ENCODE results near the gene C16orf89. TPM values are rescaled to one million over a fixed set of nuclear protein-coding genes. Genes with fewer than 3 reads are reported as not detected.
"Not testable (repeated sequence)": the region's sequence is repeated elsewhere in the genome, so short reads cannot be mapped to it uniquely, and the experiment has no call there.

Gene C16orf89
- not detected for total RNA-seq

GRCh38 chr16:5065813-5066212 lies at the start of gene C16orf89:
Gene C16orf89, minus strand, starts transcription at chr16:5065956. Its CDS starts 48 bp downstream, at chr16:5065908.
- Mint-ChIP-seq H3K4me3 (no peak within 1 kb of the TSS), H3K9me3 (no peaks in the 10 kb centered on the region), H3K36me3 (ENCODE audit: low read depth) (no peaks in the 10 kb centered on the region), H3K27me3 (no peaks in the 10 kb centered on the region), H3K27ac (no peak within 1 kb of the TSS), H3K4me1 (peaks cover 2% of the 10 kb centered on the region)
- CTCF ChIA-PET = no interaction called here
- DNase-seq = no peak
- POLR2A ChIA-PET = no interaction called here

GRCh38 chr16:5110933-5111332 lies 45.2 kb upstream of the C16orf89 start:
- POLR2A ChIA-PET; H3K36me3 Mint-ChIP-seq (ENCODE audit: low read depth); H3K9me3 Mint-ChIP-seq; H3K27ac Mint-ChIP-seq; CTCF ChIA-PET; DNase-seq; H3K27me3 Mint-ChIP-seq; H3K4me3 Mint-ChIP-seq; H3K4me1 Mint-ChIP-seq: not testable (repeated sequence)

GRCh38 chr16:5108505-5109158 lies 42.9 kb upstream of the C16orf89 start:
- no peak for DNase-seq
- H3K4me3 Mint-ChIP-seq = no peak overlapping the region
- H3K27me3 Mint-ChIP-seq = peaks cover 3% of the 10 kb centered on the region
- no peaks in the 10 kb centered on the region for H3K9me3 Mint-ChIP-seq
- ChIA-PET CTCF (no interaction called here), POLR2A (no interaction called here)
- H3K36me3 Mint-ChIP-seq (ENCODE audit: low read depth) = no peaks in the 10 kb centered on the region
- no peak overlapping the region for H3K27ac Mint-ChIP-seq
- H3K4me1 Mint-ChIP-seq = no peaks in the 10 kb centered on the region

- H3K4me1 Mint-ChIP-seq; DNase-seq; H3K36me3 Mint-ChIP-seq (ENCODE audit: low read depth); CTCF ChIA-PET; H3K27ac Mint-ChIP-seq; H3K9me3 Mint-ChIP-seq; H3K4me3 Mint-ChIP-seq; H3K27me3 Mint-ChIP-seq; POLR2A ChIA-PET: not testable (repeated sequence)
Observed at GRCh38 chr16:5105039-5105438, 39.3 kb upstream of the C16orf89 start.

- H3K4me3 Mint-ChIP-seq; H3K27ac Mint-ChIP-seq; POLR2A ChIA-PET; CTCF ChIA-PET; DNase-seq; H3K4me1 Mint-ChIP-seq; H3K9me3 Mint-ChIP-seq; H3K36me3 Mint-ChIP-seq (ENCODE audit: low read depth): not testable (repeated sequence)
- H3K27me3 Mint-ChIP-seq = peaks cover 10% of the 10 kb centered on the region
Observed at GRCh38 chr16:5103296-5104032, 37.7 kb upstream of the C16orf89 start.

- DNase-seq; H3K9me3 Mint-ChIP-seq; CTCF ChIA-PET; H3K27ac Mint-ChIP-seq; H3K36me3 Mint-ChIP-seq (ENCODE audit: low read depth): not testable (repeated sequence)
- peak overlapping the region; percentile 82 for H3K4me3 Mint-ChIP-seq
- POLR2A ChIA-PET = interaction anchor here (1.4 kb wide), 1 partner anchor 27 kb away, joined by 7 read pairs; the partner anchor contains the start of gene ALG1
- H3K4me1 Mint-ChIP-seq = peaks cover 24% of the 10 kb centered on the region
- H3K27me3 Mint-ChIP-seq = peaks cover 10% of the 10 kb centered on the region
Observed at GRCh38 chr16:5099174-5099573, 33.4 kb upstream of the C16orf89 start.

GRCh38 chr16:5098221-5099159 lies 32.7 kb upstream of the C16orf89 start:
- H3K4me3 Mint-ChIP-seq = peak overlapping the region; percentile 82
- not testable (repeated sequence) for H3K36me3 Mint-ChIP-seq (ENCODE audit: low read depth); H3K9me3 Mint-ChIP-seq
- H3K4me1 Mint-ChIP-seq = peaks cover 24% of the 10 kb centered on the region
- DNase-seq = peak; percentile 79
- H3K27ac Mint-ChIP-seq = peak overlapping the region; percentile 92
- POLR2A ChIA-PET = interaction anchor here (0.9 to 1.4 kb wide), 2 partner anchors 27 to 64 kb away, joined by 5 to 7 read pairs; partner anchors contain the start of genes ALG1 and NAGPA
- CTCF ChIA-PET = interaction anchor here (0.6 kb wide), 1 partner anchor 474 kb away, joined by 3 read pairs; the partner anchor contains the start of gene MGRN1
- H3K27me3 Mint-ChIP-seq = peaks cover 10% of the 10 kb centered on the region

GRCh38 chr16:5097470-5098220 lies 31.9 kb upstream of the C16orf89 start, which contains the start of gene EEF2KMT:
Gene EEF2KMT, minus strand, starts transcription at chr16:5097795. Its CDS starts 56 bp downstream, at chr16:5097739.
- ChIA-PET POLR2A (interaction anchor here (0.9 to 1.4 kb wide), 2 partner anchors 26 to 64 kb away, joined by 5 to 7 read pairs; partner anchors contain the start of genes ALG1 and NAGPA), CTCF (interaction anchor here (0.6 kb wide), 1 partner anchor 473 kb away, joined by 3 read pairs; the partner anchor contains the start of gene MGRN1)
- H3K36me3 Mint-ChIP-seq (ENCODE audit: low read depth); H3K9me3 Mint-ChIP-seq: not testable (repeated sequence)
- Mint-ChIP-seq H3K27me3 (peaks cover 10% of the 10 kb centered on the region), H3K27ac (peak within 1 kb of the TSS; percentile 92), H3K4me1 (peaks cover 24% of the 10 kb centered on the region), H3K4me3 (peak within 1 kb of the TSS; percentile 82)
- peak; percentile 97 for DNase-seq

GRCh38 chr16:5097061-5097469 lies 31.3 kb upstream of the C16orf89 start:
- Mint-ChIP-seq H3K4me1 (peaks cover 28% of the 10 kb centered on the region), H3K27me3 (peaks cover 10% of the 10 kb centered on the region), H3K27ac (peak overlapping the region; percentile 78), H3K4me3 (peak overlapping the region; percentile 82)
- H3K9me3 Mint-ChIP-seq; POLR2A ChIA-PET; H3K36me3 Mint-ChIP-seq (ENCODE audit: low read depth); CTCF ChIA-PET: not testable (repeated sequence)
- peak; percentile 37 for DNase-seq

GRCh38 chr16:5096437-5097060 lies 30.8 kb upstream of the C16orf89 start:
- H3K9me3 Mint-ChIP-seq; POLR2A ChIA-PET; CTCF ChIA-PET; H3K36me3 Mint-ChIP-seq (ENCODE audit: low read depth); DNase-seq: not testable (repeated sequence)
- H3K4me3 Mint-ChIP-seq = peak overlapping the region; percentile 82
- H3K27me3 Mint-ChIP-seq = peaks cover 10% of the 10 kb centered on the region
- peaks cover 30% of the 10 kb centered on the region for H3K4me1 Mint-ChIP-seq
- H3K27ac Mint-ChIP-seq = peak overlapping the region; percentile 78

- DNase-seq; H3K27me3 Mint-ChIP-seq; H3K36me3 Mint-ChIP-seq (ENCODE audit: low read depth); H3K9me3 Mint-ChIP-seq; H3K27ac Mint-ChIP-seq; H3K4me3 Mint-ChIP-seq; CTCF ChIA-PET: not testable (repeated sequence)
- POLR2A ChIA-PET = interaction anchor here (1.2 kb wide), 1 partner anchor 23 kb away, joined by 3 read pairs; the partner anchor contains the start of gene ALG1
- H3K4me1 Mint-ChIP-seq = peaks cover 31% of the 10 kb centered on the region
Observed at GRCh38 chr16:5095145-5095830, 29.5 kb upstream of the C16orf89 start.

Measured in activated CD4-positive, alpha-beta memory T cell treated with anti-CD3 and anti-CD28 coated beads, Interleukin-2, amount 10 ng/mL, durations not matched to agents 7 days and 5 days (primary cell).